HepG2 (cell line): Measurements from ENCODE around the gene PPP1R13B. TPM values are rescaled to one million over a fixed set of nuclear protein-coding genes. Genes with fewer than 3 reads are reported as not detected.

ENCODE experiments used
- ATAC-seq: fragments of 200-7000 bp; cut with Tn5 transposase; 3 replicates; pipeline ENCODE4 v1.9.1; 2020; ENCODE audit warnings: mild to moderate bottlenecking, moderate library complexity
- BruUV-seq: library from RNA; stranded (reverse); fragments of 400-500 nt; replicated peaks from 2 replicates; lab custom pipeline; 2021; lab: Mats Ljungman, UMichigan
- CTCF ChIA-PET: fragments of 300-600 bp; formaldehyde crosslinking; extraction: SDS; loops from one replicate; lab custom pipeline; 2021; ENCODE audit warnings: low total read pairs, inconsistent platforms, low intra/inter-chr PET ratio; lab: Yijun Ruan, JAX
- POLR2A ChIA-PET: fragments of 350-600 bp; sonication (Branson Sonifier 250); formaldehyde crosslinking; loops from one replicate; lab custom pipeline; 2020; ENCODE audit warnings: antibody characterized with exemption, inconsistent platforms; lab: Yijun Ruan, JAX
- DNase-seq: peaks from one replicate; pipeline ENCODE4 v3.0.0-alpha.2; 2015; ENCODE audit warnings: low spot score
- FAIRE-seq: peaks from 3 replicates; lab custom pipeline; 2011; peaks lifted over from hg19 to GRCh38; lab: Jason Lieb, UNC
- H2AFZ ChIP-seq: one replicate; pipeline ENCODE4 v1.6.1; 2011; ENCODE audit warnings: low read length, inconsistent platforms
- H3K27ac ChIP-seq: fragments of 300-600 bp; 3 replicates; pipeline ENCODE4 v1.8.0; 2011; ENCODE audit warnings: mixed run types, mild to moderate bottlenecking, mixed read lengths, low read length, inconsistent platforms; ENCODE audit not compliant: insufficient read depth; ENCODE audit errors: extremely low read length
- H3K27me3 ChIP-seq, 2 experiments: fragments of 200-600 bp in 1 of 2; 2 replicates in 1 of 2; 3 replicates in 1 of 2; pipeline versions ENCODE4 v1.6.0 to v1.8.0; 2011; ENCODE audit warnings: low read length in 2 of 2, mild to moderate bottlenecking in 2 of 2, moderate library complexity in 2 of 2, inconsistent platforms in 1 of 2; ENCODE audit not compliant: insufficient read depth in 2 of 2, control insufficient read depth in 1 of 2
- H3K36me3 ChIP-seq, 2 experiments: fragments of 200-600 bp in 1 of 2; replicated peaks in 1 of 2; 2 replicates in 1 of 2; 3 replicates in 1 of 2; pipeline versions ENCODE4 v1.5.1 to v1.8.0; 2011; ENCODE audit warnings: low read length in 2 of 2, inconsistent platforms in 1 of 2; ENCODE audit not compliant: insufficient read depth in 2 of 2, control insufficient read depth in 1 of 2
- H3K4me1 ChIP-seq: 2 replicates; pipeline ENCODE4 v1.5.1; 2012; ENCODE audit warnings: low read length, inconsistent platforms; ENCODE audit not compliant: insufficient read depth
- H3K4me2 ChIP-seq: 2 replicates; pipeline ENCODE4 v1.6.0; 2011; ENCODE audit warnings: low read depth, low read length, inconsistent platforms
- H3K4me3 ChIP-seq, 3 experiments: fragments of 200-600 bp in 1 of 3; sonication (generic), shearing (Covaris generic) in 1 of 3; replicated peaks in 1 of 3; 2 replicates each; pipeline ENCODE4 v1.5.1; 2011 to 2016; ENCODE audit warnings: low read length in 3 of 3, inconsistent platforms in 2 of 3, low read depth in 2 of 3, mild to moderate bottlenecking in 2 of 3, control low read depth in 1 of 3, mixed read lengths in 1 of 3; ENCODE audit not compliant: insufficient read depth in 1 of 3
- H3K79me2 ChIP-seq: one replicate; pipeline ENCODE4 v1.6.1; 2011; ENCODE audit warnings: low read length, inconsistent platforms; ENCODE audit not compliant: insufficient read depth
- H3K9ac ChIP-seq: 2 replicates; pipeline ENCODE4 v1.6.0; 2011; ENCODE audit warnings: mild to moderate bottlenecking, low read depth, low read length, inconsistent platforms; ENCODE audit not compliant: insufficient read depth
- H3K9me3 ChIP-seq: 2 replicates; pipeline ENCODE4 v1.5.1; 2012; ENCODE audit warnings: mild to moderate bottlenecking, low read length
- H4K20me1 ChIP-seq: 2 replicates; pipeline ENCODE4 v1.6.0; 2011; ENCODE audit warnings: inconsistent platforms, mild to moderate bottlenecking, low read length, moderate library complexity; ENCODE audit not compliant: insufficient read depth
- ETV6 ChIP-seq: sonication (generic); formaldehyde crosslinking; conservative IDR thresholded peaks from 2 replicates; pipeline ENCODE4 v1.4.0; 2020; ENCODE audit warnings: missing genetic modification reagents
- HNRNPL ChIP-seq: fragments of 200-400 bp; formaldehyde crosslinking; IDR thresholded peaks from 2 replicates; pipeline ENCODE4 v1.6.1; 2017; ENCODE audit warnings: mild to moderate bottlenecking, low read depth, low read length
- ZBTB38 ChIP-seq: sonication (generic); formaldehyde crosslinking; IDR thresholded peaks from 2 replicates; pipeline ENCODE4 v1.5.1; 2020; ENCODE audit warnings: mild to moderate bottlenecking, missing genetic modification reagents
- ZNF34 ChIP-seq: sonication (generic); formaldehyde crosslinking; IDR thresholded peaks from 2 replicates; pipeline ENCODE4 v1.4.0; 2020; ENCODE audit warnings: mild to moderate bottlenecking, missing genetic modification reagents, borderline replicate concordance
- ZNF552 ChIP-seq: sonication (generic); formaldehyde crosslinking; IDR thresholded peaks from 2 replicates; pipeline ENCODE4 v1.9.0; 2022; ENCODE audit warnings: missing genetic modification reagents, mild to moderate bottlenecking, borderline replicate concordance
- ZNF572 ChIP-seq: sonication (generic); formaldehyde crosslinking; IDR thresholded peaks from 2 replicates; pipeline ENCODE4 v1.5.1; 2020; ENCODE audit warnings: mild to moderate bottlenecking, missing genetic modification reagents
- ZNF839 ChIP-seq: sonication (generic); formaldehyde crosslinking; IDR thresholded peaks from 2 replicates; pipeline ENCODE4 v1.4.0; 2020; ENCODE audit warnings: missing genetic modification reagents, mild to moderate bottlenecking, borderline replicate concordance
- ZNF883 ChIP-seq: sonication (generic); formaldehyde crosslinking; IDR thresholded peaks from 2 replicates; pipeline ENCODE4 v1.5.1; 2020; ENCODE audit warnings: mild to moderate bottlenecking, missing genetic modification reagents; ENCODE audit errors: not compliant biosample characterization
- WGBS: methylation state at CpG from one replicate; pipeline ENCODE4 v1.1.6; 2017; ENCODE audit warnings: low lambda C conversion rate; 5-methylcytosine and 5-hydroxymethylcytosine counted together
- in situ Hi-C: cut with HindIII; loops from 2 replicates; pipeline ENCODE4 v1.10.0; 2017; ENCODE audit warnings: low pct_unique_long_range_greater_than_20kb; ENCODE audit not compliant: extremely low pct_ligation_motif_present
- intact Hi-C: fragments of 100-400 bp; cut with micrococcal nuclease; formaldehyde crosslinking; loops from one replicate; pipeline ENCODE4 v1.10.0; 2022; ENCODE audit not compliant: unreplicated experiment
- polyA plus RNA-seq, 8 experiments: library from polyadenylated mRNA; depleted of rRNA in 3 of 8; stranded (reverse) in 7 of 8; unstranded in 1 of 8; fragments of >200 nt; fragmentation: Illumina TruSeq in 4 of 8; extraction: Trizol in 4 of 8; gene quantifications; 2 replicates each; pipeline versions ENCODE4 v1.2.1 to v1.2.3, GENCODE V29; 2011 to 2016; ENCODE audit warnings: low read depth in 4 of 8, missing spikeins in 1 of 8, mixed read lengths in 1 of 8; ENCODE audit not compliant: insufficient read depth in 1 of 8
- total RNA-seq, 5 experiments: library from RNA; depleted of rRNA; stranded (reverse); fragments of >200 nt; fragmentation: Illumina TruSeq; extraction: Trizol; gene quantifications; 2 replicates each; pipeline ENCODE4 v1.2.3, GENCODE V29; 2016; ENCODE audit warnings: low read depth in 1 of 5
- TF ChIP-seq, protein P1 (sequence below): sonication (generic); formaldehyde crosslinking; IDR thresholded peaks from 2 replicates; pipeline ENCODE4 v1.5.1; 2020; ENCODE audit warnings: mild to moderate bottlenecking, missing genetic modification reagents, moderate library complexity

PPP1R13B gene
- total and polyA plus RNA-seq, 2 of the 13 experiments (the other 11 are each of a cell fraction or from before 2014, with no cell fraction given) = 4.6 to 9.4 TPM

DNA sequence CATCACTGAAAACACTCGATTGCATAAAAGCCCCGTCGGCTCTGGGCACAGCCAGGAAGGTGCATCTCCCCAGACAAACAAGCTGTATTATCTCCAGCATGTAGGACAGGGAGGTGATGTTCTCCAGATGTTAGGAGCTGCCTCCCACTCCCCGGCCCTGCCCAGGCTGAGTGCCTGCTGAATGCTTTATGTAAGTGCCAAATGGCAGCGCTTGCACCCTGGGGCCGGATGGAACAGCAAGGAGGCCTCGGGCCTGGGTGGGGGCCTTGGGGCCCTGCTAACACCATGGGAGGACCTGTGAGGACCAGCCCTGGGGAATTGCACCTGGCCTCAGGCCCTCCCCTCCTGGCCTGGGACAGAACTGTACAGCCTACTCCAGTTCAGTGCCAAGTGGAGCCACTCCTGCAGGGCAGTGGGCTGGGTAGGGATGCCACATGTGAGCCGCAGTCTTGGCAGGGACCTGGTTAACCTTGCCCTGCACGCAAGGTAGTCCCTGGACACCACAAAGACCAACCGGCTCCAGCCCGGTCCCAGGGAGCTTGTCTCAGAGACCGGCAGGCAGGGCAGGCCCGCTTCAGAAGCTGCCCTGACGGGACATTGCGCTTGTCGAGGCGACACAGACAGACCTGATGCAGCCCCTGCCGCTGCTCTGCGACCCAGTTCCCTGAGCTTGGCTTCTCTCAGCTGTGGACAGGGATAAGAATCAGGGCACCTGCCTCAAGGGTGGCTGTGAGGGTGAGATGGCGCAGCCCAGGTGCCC, 35.3 kb upstream of the PPP1R13B start:
- BruUV-seq = no TSS peak
- peak overlapping the region; percentile 98 for H3K27ac ChIP-seq
- peaks cover 85% of the 10 kb centered on the region for H3K4me1 ChIP-seq
- intact Hi-C loops = no loop called here
- H2AFZ ChIP-seq = no peak overlapping the region
- H3K4me3 ChIP-seq = no peak overlapping the region
- H3K27me3 ChIP-seq = no peaks in the 10 kb centered on the region; a peak in 1 of 5 replicates
- TF ChIP-seq, protein P1, sequence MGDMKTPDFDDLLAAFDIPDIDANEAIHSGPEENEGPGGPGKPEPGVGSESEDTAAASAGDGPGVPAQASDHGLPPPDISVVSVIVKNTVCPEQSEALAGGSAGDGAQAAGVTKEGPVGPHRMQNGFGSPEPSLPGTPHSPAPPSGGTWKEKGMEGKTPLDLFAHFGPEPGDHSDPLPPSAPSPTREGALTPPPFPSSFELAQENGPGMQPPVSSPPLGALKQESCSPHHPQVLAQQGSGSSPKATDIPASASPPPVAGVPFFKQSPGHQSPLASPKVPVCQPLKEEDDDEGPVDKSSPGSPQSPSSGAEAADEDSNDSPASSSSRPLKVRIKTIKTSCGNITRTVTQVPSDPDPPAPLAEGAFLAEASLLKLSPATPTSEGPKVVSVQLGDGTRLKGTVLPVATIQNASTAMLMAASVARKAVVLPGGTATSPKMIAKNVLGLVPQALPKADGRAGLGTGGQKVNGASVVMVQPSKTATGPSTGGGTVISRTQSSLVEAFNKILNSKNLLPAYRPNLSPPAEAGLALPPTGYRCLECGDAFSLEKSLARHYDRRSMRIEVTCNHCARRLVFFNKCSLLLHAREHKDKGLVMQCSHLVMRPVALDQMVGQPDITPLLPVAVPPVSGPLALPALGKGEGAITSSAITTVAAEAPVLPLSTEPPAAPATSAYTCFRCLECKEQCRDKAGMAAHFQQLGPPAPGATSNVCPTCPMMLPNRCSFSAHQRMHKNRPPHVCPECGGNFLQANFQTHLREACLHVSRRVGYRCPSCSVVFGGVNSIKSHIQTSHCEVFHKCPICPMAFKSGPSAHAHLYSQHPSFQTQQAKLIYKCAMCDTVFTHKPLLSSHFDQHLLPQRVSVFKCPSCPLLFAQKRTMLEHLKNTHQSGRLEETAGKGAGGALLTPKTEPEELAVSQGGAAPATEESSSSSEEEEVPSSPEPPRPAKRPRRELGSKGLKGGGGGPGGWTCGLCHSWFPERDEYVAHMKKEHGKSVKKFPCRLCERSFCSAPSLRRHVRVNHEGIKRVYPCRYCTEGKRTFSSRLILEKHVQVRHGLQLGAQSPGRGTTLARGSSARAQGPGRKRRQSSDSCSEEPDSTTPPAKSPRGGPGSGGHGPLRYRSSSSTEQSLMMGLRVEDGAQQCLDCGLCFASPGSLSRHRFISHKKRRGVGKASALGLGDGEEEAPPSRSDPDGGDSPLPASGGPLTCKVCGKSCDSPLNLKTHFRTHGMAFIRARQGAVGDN (CRISPR knock-in tag) = peak; percentile 49
- TF ChIP-seq HNRNPL (0 out of 2 replicates have a peak, but pooled peaks have one; percentile 68), ZNF572 (CRISPR knock-in tag) (0 out of 2 replicates have a peak, but pooled peaks have one; percentile 19), ZNF34 (CRISPR knock-in tag) (no peak), ZNF883 (CRISPR knock-in tag) (peak; percentile 26), ZNF552 (CRISPR knock-in tag) (0 out of 2 replicates have a peak, but pooled peaks have one; percentile 50), ETV6 (no peak), ZNF839 (CRISPR knock-in tag) (no peak), ZBTB38 (CRISPR knock-in tag) (peak; percentile 59)
- TF ChIP-seq, all 625 proteins: peak for 6
- no peaks in the 10 kb centered on the region for H4K20me1 ChIP-seq
- no peaks in the 10 kb centered on the region for H3K9me3 ChIP-seq
- whole genome bisulfite sequencing = 98% methylated on average over 5 of the region's 20 CpGs
- ChIA-PET CTCF (no interaction called here), POLR2A (interaction anchor here (1.3 to 5.5 kb wide), 2 partner anchors 8 to 34 kb away, joined by 3 to 195 read pairs; no protein-coding TSS in a partner anchor)
- in situ Hi-C loops = no loop called here
- no peak overlapping the region for H3K4me2 ChIP-seq
- H3K79me2 ChIP-seq = peaks cover 15% of the 10 kb centered on the region
- DNase-seq (no peak), FAIRE-seq (no peak), ATAC-seq (no peak)
- no peak overlapping the region for H3K9ac ChIP-seq
- H3K36me3 ChIP-seq = no peaks in the 10 kb centered on the region; a peak in 1 of 5 replicates
